Fibroblast of skin of left biceps (primary cell): Measurements from ENCODE around the gene SLC25A21.
A peak's percentile ranks its signal among the peaks of the same experiment; 100 is the strongest.

ENCODE experiments used
- DNase-seq, 2 experiments: peaks; one replicate each; pipeline ENCODE4 v3.0.0-alpha.2; 2013; ENCODE audit warnings: low read depth in 2 of 2

Gene SLC25A21

DNA sequence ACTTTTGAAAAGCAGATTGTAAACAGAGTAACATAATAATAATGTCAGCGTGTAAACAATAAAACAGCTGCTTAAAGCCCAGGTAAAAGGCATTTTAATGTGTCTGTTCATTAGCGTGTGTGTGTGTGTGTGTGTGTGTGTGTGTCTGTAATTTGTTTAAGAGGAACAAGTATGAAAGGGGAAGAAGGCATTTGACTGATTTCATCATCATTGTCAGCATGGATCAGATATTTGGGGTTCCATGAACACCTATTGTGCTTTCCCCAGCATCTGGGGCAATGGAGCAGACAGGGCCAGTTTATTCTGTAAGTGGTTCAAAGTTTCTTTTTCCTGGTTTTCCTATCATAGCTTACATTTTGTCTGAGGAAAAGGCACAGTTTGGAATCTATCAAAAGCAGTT is 28.9 kb downstream of the SLC25A21 start:
- no peak for DNase-seq

DNA sequence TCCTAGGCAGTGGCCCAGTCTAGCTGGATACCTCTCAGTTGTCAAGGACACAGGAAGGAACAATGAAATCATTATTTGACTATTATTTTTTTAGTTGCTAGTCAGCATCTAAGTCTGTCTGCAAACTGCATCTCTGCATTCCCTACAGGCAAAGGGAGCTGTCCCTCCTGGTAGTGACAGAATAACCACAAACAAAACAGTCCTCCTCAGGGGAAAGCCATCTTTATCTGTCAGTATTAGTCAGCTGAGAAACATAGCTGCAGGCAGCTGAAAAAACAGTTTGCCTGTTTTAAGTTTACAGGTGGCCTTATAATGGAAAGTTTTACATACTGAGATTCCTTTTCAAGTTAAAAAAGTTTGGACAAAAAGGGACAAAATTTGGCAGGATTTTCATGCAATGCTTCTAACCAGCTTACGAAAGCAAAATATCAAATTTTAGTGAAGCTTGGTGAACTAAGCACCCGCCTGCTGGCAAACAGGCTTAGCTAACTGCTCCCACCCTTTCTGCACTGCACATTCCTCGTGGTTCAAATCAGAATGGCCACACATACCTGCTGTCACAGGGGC is 29.5 kb downstream of the SLC25A21 start:
- DNase-seq: no peak

DNA sequence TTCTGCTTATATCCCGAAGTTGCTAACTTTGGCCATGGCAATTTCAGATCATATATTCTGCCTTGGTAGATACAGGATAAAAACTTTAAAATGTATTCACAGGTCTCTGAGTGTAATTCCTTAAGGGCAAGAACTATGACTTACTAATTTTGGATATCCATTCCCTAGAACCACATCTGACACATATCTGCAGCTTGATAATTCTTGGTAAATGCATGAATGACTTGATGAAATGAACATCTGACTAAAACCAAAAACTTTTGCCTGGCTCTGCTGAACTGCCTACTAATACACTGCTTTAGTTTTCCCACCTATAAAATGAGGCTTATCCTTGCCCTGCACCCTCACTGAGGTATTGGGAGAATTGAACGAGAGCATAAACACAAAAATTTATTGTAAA is 32.2 kb downstream of the SLC25A21 start:
- no peak for DNase-seq

DNA sequence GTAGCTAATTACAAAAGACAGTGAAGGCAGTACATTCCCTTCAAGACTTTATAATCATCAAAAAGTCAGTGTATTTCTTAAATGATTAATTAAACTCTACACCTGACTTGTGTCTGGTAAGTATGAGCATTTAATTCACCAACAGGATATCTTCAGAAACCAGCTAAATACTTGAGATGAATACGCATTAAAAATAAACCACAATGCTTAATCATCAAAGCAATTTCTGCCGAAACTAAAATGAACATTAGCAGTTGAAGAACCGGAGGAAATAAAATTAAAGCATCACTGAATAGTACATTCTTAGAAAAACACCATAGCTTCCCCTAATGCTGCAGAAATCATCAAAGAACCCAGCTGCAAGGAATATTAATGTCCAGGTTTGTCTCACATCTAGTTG is 32.7 kb downstream of the SLC25A21 start:
- DNase-seq: no peak

DNA sequence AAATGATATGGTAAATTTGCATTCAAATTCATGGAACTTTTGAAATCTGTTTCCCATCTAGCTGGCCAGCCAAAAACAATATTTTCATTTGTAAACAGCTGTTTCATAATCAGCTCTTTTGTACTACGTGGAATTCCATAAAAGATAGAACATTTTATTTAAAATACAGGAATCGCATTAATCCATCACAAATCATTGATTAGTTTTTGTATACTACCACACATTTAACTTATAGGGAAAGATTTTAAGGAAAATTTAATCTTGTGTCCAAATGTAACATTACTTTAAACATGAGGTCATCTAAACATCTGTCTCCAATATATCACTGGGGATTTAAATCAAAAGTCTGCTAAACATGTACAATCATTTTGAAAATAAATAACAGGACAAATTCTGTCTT is 33.5 kb downstream of the SLC25A21 start:
- DNase-seq: no peak

DNA sequence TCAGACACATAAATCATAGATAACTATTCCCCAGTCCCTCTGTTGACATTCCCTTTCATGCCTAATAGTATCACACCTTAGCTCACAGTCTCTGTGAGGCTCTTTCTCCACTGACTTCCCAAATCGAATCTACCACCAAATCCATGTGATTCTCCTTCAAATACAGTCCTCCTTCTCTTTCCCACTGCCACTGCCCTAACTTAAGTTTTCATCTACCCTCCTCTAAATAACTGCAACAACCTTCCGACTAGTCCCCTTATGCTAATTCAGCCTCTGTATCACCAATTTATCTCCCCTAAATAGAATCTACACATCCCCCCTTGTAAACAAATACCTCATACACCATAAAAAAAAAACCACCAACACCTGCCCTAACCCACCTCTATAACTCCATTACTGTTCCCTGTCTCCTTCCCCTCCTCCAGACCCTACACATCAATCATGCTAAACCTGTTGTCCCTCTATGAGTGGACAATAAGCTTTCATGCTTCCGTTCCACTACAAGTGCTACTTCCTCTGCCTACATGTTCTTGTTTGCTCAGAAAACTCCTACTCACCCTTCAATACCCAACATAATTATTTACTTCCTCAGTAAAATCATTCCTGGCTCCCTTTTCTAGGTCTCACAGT is 39.0 kb downstream of the SLC25A21 start:
- DNase-seq: no peak

DNA sequence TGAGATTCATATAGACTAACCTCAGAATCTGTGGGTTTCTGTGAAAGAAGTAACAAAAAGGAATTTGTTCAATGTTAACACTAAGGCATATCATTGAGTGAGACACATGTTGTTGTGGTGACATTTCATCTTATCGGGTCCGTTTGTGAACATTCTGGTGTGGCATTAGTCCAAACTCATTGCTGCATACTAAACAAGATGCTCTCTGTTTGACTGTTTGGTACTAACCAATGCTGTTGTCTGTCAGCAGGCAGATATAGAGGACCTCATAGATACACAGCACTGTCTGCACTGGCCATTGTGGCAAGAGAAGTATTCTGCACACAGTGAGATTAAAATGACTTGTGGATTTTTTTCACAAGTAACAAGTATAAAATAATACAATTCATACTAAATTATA is 41.2 kb downstream of the SLC25A21 start:
- no peak for DNase-seq

DNA sequence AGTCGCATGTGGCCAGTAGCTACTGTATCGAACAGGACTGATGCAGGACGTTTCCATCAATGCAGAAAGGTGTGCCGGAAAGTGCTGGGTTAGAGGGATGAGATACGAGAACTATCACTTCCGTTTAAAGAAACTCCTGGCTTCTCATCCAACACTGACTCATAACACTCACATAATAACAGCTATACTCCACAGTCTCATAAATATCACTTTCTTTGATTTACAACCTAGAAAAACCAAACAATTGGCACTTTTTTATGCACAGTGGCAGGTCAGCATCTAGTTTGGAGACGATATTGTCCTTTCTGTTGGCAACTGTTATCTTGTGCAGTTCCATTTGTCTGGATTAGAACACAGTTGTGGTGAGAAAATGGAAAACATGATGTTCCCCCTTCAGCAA is 43.4 kb downstream of the SLC25A21 start:
- no peak for DNase-seq

DNA sequence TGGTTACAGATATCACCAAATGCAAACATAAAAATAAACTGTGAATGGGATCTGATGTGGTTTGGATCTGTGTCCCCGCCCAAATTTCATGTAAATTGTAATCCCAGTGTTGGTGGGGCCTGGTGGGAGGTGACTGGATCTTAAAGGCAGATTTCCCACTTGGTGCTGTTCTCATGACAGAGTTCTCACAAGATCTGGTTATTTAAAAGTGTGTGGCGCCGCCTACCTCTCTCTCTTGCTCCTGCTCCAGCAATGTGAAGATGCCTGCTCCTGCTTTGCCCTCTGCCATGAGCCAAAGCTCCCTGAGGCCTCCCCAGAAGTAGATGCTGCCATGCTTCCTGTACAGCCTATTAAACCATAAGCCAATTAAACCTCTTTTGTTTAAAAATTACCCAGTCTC is 47.8 kb downstream of the SLC25A21 start:
- no peak for DNase-seq

DNA sequence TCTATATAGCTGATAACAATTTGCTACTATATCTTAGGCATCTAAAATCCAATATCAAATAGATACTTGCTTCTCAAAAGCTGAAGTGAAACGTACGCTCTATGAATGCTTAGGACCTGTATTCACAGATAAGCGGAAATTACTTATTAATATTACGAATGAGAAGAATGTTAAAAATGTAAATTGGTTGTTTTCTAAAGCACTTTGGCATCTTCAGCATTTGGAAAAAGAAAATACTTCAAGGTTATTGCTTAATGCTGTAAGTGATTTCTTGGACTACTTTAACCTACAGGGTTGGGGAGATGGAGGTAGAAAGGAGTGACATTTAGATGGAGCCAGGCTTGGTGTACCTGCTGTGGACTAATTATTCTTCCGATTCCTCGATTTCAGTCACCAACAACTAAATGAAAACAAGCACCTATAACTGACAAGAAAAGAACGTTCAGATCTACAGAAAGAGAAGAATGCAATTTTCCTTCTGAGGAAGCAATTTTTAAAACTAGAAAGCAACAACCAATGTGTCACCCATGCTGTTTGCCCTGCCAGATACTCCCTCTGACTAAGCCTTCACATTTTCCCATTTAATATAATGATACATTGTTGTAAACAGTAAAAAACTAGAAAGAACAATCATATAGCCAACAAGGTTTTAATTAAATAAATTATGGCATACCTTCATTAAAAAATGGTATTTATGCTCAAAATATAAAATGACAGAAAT is 49.3 kb downstream of the SLC25A21 start:
- no peak for DNase-seq

DNA sequence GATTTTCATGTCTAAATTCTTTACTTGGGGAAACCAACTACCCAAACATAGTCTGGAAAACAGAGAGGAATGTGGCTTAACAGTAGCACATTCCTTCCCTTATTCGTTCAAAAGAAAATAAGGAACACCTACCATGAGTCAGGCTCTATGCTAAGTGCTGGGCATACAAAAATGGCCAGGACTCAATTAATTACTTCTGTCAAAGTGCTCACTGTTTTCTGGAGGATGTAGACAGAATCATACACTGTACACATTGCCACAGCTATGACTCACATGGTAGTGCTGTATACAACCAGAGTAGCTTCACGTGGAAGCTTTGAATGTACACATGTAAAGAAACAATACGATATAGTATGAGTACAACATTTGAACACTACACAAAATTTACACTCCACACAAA is 50.1 kb downstream of the SLC25A21 start:
- peak; percentile 16 to 23 for DNase-seq

DNA sequence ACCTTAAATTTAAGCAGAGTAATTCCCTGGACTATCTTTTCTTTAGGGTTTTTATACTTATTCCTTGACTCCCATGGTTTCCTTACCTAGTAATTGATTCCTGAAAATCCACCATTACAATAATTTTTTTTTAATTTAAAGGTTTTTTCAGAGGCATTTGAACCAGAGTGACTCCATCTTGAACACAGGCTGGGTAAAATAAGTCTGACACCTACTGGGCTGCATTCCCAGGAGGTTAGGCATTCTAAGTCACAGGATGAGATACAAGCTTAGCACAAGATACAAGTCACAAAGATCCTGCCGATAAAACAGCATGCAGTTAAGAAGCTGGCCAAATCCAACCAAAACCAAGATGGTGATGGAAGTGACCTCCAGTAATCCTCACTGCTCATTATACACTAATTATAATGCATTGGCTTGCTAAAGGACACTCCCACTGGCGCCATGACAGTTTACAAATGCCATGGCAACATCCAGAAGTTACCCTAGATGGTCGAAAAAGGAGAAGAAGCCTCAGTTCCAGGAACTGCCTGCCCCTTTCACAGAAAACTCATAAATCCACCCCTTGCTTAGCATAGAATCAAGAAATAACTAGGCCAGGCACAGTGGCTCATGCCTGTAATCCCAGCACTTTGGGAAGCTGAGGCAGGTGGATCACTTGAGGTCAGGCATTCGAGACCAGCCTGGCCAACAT is 53.6 kb downstream of the SLC25A21 start:
- no peak for DNase-seq

DNA sequence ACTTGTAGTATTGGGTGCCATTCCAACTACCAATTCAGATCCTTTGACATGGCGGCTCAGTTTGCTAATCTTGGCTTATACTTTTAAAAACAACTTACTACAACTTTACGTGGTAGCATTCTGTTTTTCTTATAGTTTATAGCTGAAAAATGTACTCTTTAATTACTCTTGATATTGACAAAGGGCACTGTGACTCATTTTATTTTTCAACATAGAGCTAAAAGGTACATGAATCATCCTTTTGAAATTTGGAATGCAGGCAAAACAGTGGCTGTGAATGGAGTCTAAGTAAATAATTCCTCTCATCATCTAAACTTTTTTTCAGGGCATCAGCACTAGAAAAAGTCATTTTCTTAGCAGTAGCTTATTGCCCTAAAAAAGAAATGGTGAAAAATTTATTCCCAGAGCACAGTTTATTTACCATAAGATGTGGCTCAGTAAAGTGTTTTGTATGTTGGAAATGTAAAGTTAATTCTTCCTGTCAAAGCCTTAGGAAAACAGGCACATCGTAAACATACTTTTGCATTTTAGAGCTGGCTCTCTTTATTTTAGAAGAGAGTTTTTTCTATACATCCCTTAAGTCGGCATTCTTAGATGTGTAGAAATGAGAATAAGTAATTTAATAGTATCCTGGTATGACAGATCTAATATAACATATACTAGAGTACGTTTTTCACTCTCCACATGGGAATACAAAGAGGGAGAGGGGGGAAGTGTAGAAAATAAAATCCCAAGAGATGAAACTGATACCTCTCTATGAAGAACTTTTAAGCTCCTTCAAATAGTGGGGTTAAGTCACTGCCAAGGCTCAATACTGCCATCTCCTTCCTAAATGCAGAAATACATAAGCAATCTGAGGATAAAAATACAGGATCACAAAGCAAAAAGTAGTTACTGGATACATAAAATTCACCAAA is 55.2 kb downstream of the SLC25A21 start:
- DNase-seq: peak in 1 of 2 experiments; percentile 5

DNA sequence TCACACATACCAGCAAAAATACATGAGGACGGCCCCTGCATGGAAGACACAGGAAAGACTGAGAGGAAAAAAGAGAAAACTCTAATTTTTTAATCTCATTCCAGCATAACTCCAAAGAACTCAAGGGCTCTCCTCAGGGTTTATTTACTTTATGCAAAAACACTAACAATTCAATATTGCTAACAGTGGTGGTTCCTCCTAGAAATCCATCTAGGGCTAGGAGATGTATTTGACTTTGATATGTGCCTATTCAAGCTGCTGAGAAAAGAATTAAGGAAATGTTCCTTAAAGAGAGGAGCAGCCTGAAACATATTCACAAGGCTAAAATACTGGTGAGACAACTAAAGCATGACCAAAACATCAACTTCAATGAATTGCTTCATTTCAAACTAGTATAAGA is 57.0 kb downstream of the SLC25A21 start:
- no peak for DNase-seq

DNA sequence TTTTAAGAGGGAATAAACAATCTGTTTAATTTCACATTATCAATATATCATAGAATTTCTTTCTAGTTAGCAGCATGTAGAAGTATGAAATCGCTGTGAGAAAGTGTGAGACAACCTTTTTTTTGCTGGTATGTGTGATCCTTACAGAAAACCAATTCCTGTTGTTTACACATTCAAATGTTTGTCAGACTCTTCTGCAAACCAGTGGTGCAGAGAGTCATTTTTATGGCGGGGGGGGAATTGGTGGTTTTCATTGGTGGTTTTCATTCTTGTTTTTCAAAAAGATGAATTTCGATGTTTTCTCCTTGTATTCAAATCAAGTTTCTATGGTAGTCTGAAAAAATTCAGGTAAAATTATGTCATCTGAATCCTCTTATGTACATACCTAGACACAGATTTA is 57.8 kb downstream of the SLC25A21 start:
- no peak for DNase-seq

DNA sequence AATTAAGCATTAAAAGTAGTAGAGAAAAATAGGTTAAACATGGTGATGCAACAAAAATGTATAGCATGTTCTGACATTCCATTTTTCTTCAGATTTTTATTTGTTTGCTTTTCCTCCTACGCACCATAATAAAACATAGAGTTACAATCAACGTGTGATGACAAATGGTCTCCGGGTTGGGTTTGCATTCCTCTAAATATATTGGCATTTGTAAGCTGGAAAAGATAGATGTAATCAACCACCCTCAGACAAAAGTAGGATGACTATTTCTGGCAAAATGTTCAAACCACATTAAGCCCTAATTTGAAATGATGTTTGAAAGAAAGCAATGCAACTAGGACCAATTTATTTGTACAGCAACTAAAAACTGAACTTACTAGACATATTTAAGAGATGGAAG is 58.4 kb downstream of the SLC25A21 start:
- no peak for DNase-seq

DNA sequence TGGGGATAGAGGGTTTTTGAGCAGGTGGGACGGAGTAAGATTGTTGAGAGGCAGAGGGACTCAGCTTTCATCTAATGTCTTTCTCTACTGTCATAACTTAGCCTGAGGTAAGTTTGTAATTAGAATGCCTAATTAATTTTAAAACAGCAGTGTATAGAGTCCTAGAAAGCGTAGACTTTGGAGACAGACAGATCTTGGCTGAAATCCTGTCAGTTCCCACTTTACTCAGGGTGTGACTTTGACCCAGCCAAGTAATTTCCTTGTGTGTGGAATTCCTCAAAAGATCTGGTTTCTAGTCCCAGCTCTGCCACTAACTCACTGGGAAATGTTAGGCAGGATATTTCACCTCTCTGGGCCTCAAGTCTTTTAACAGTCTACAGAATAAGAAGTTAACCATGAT is 74.3 kb downstream of the SLC25A21 start:
- DNase-seq: no peak

DNA sequence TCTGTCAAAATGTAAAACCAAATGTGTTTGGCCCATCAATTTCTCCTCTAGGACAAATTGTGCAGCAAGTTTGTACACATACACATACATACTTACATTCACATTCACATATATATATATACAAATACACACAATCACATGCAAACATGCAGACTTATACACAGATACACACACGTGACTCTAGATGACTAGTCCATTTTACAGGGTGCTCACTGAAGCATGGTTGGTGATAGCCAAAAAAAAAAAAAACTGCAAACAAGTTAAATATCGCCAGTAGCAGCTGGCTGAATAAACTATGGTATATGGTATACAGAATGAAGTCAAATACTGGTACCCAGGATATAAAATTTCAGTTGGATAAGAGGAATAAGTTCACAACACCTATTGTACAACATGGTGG is 77.9 kb downstream of the SLC25A21 start:
- DNase-seq: no peak

DNA sequence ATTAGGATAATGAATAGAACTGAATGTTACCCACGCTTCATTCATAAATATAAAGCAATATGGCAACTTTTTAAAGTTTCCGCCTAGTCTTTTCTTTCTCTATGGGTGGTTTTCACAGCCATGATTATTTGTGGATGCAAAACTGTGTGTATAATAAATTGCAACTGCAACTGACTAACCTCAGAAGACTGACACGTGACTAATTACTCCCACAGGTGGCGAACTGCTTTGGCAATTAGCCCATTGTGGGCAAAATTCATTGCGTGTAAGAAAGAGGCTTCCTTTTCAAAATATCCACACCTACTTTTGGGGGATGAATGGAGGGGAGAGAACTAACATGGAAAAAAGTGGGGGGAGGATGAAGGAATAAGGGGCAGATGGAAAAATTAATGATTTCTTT is 79.0 kb downstream of the SLC25A21 start:
- no peak for DNase-seq

DNA sequence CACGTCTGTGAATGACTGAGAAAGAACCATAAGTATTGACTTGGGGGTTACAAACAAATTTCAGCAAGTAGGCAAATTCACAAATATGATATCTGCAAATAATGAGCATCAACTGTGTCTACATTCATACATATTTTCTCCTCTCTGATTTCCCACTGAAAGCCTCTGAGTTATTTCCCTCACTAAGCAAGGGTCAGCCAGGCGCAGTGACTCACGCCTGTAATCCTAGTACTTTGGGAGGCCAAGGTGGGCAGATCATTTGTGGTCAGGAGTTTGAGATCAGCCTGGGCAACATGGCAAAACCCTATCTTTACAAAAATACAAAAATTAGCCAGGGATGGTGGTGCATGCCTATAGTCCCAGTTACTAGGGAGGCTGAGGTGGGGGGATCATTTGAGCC is 80.8 kb downstream of the SLC25A21 start:
- no peak for DNase-seq

DNA sequence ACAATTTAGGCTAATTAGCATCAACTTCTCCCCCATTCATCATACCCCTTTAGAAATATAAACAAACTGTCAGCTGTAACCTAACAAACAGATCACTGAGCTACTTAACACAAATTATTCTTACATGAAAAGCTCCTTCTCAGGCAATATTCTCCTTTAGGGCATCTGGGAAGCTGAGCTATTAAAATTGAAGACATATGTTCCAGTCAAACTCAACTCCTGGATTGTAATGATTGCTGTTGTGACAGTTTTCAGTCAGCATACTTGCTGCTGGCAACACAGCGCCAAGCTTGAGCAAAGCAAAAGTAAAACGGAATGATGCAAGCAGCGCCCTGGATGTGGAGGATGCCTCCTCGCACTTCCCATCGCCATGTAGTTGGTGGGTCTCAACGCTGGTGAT is 82.4 kb downstream of the SLC25A21 start:
- DNase-seq: no peak

DNA sequence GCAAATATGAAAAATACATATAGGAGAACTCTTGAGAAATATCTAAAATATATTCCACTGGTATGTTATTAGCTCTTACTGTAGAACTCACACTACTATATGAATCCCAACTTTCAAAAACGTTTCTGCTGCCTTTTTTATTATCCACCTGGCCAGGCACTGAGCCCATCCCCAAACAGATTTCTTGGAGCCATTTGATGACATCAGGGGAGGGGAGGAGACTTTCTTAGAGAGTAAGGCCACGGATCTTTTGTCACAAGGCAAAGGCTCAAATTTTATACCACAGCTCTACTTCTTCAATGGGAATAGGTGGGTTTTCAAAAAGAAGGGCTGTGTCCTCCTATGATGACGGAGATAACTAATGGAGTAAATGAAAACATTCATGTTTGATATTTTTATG is 83.0 kb downstream of the SLC25A21 start:
- DNase-seq: no peak
